ENCODE results near the gene MT3. TPM values are rescaled to one million over a fixed set of nuclear protein-coding genes. Genes with fewer than 3 reads are reported as not detected.

Gene MT3
- total and polyA plus RNA-seq, 9 of the 15 experiments (the other 6 are each of a cell fraction or from before 2014, with no cell fraction given), result not detected

- ChIA-PET POLR2A (interaction anchor here (0.8 kb wide), 1 partner anchor 78 kb away, joined by 3 read pairs; no protein-coding TSS in a partner anchor), CTCF (ENCODE audit: low intra/inter-chr PET ratio) (no interaction called here)
- ATAC-seq (no peak), FAIRE-seq (no peak), DNase-seq (ENCODE audit: extremely low read depth in 1 of 4, low spot score in 3 of 4) (no peak)
- Histone ChIP-seq H4K20me1 (replicated peaks; ENCODE audit: control insufficient read depth, insufficient read depth, low read length) (no peaks in the 10 kb centered on the region), H3K79me2 (ENCODE audit: control insufficient read depth, insufficient read depth, low read length) (no peaks in the 10 kb centered on the region), H3K4me3 (no peak overlapping the region), H3K4me2 (ENCODE audit: insufficient read depth, low read length) (no peak overlapping the region), H2AFZ (ENCODE audit: low read depth, low read length) (no peak overlapping the region; the same call in 1 of the 2 replicates), H3K4me1 (replicated peaks in 1 of 2; ENCODE audit: control insufficient read depth in 2 of 2, insufficient read depth in 2 of 2, low read length in 2 of 2) (peaks cover 26 to 27% of the 10 kb centered on the region in 2 experiments), H3K9me3 (replicated peaks; ENCODE audit: control insufficient read depth, insufficient read depth, low read depth, low read length) (no peaks in the 10 kb centered on the region), H3K27me3 (ENCODE audit: control insufficient read depth in 2 of 2, insufficient read depth in 2 of 2, low read length in 2 of 2) (peaks cover 0 to 9% of the 10 kb centered on the region in 2 experiments; a peak in 3 of 5 replicates), H3K36me3 (ENCODE audit: control insufficient read depth, insufficient read depth, low read length) (no peaks in the 10 kb centered on the region), H3K9ac (ENCODE audit: insufficient read depth in 1 of 2, low read depth in 2 of 2, low read length in 2 of 2) (no peak overlapping the region; a peak in 1 of 4 replicates), H3K27ac (ENCODE audit: extremely low read depth, low read depth, low read length) (no peak overlapping the region), H3K9me1 (ENCODE audit: control insufficient read depth, insufficient read depth, low read length) (no peaks in the 10 kb centered on the region)
- intact Hi-C loops (cut with micrococcal nuclease) (no loop called here), in situ Hi-C loops (cut with MboI) (no loop called here)
- no TSS peak for BruUV-seq (replicated peaks)
- whole genome bisulfite sequencing (ENCODE audit: insufficient coverage, low coverage, missing lambda C conversion rate), result 26% methylated on average over 1 of the region's 2 CpGs
- TF ChIP-seq ATF6 (CRISPR knock-in tag; IDR thresholded peaks at IDR 0.05), result no peak
- no peak for TF ChIP-seq TEAD2 (tag; IDR thresholded peaks at IDR 0.05)
- TF ChIP-seq KHSRP (IDR thresholded peaks at IDR 0.05), result no peak
- no peak for TF ChIP-seq DMBX1 (CRISPR knock-in tag; IDR thresholded peaks at IDR 0.05; ENCODE audit: borderline replicate concordance)
- no peak for TF ChIP-seq RHOXF2B (CRISPR knock-in tag; conservative IDR thresholded peaks at IDR 0.05)
Measured at GRCh38 chr16:56611281-56611833, 22.0 kb downstream of the MT3 start.
